A673 (cell line): ENCODE results near the gene KCNG3. TPM values are rescaled to one million over a fixed set of nuclear protein-coding genes. Genes with fewer than 3 reads are reported as not detected.
A peak's percentile ranks its signal among the peaks of the same experiment; 100 is the strongest.

Experiments
- Bru-seq: library from RNA; stranded (reverse); fragments of 400-500 nt; gene quantifications from one replicate; lab custom pipeline; 2021; lab: Mats Ljungman, UMichigan
- BruChase-seq, 2 experiments: library from RNA; stranded (reverse); fragments of 400-500 nt; gene quantifications; one replicate each; lab custom pipeline; 2021; lab: Mats Ljungman, UMichigan
- BruUV-seq: library from RNA; stranded (reverse); fragments of 400-500 nt; replicated peaks from 2 replicates; lab custom pipeline; 2021; lab: Mats Ljungman, UMichigan
- CTCF ChIA-PET: fragments of 300-600 bp; sonication (Branson Sonifier 250); formaldehyde crosslinking; loops from one replicate; lab custom pipeline; 2022; ENCODE audit warnings: antibody characterized with exemption; lab: Charles Lee
- POLR2A ChIA-PET: fragments of 300-600 bp; sonication (Branson Sonifier 250); formaldehyde crosslinking; loops from one replicate; lab custom pipeline; 2022; ENCODE audit warnings: antibody characterized with exemption; ENCODE audit not compliant: low non-redundant PET; lab: Charles Lee
- DNase-seq: peaks from one replicate; pipeline ENCODE4 v3.0.0-alpha.2; 2015; ENCODE audit warnings: low spot score
- H3K27ac ChIP-seq: fragments of 200-600 bp; sonication (generic); 2 replicates; pipeline ENCODE4 v1.5.1; 2016; ENCODE audit warnings: mixed run types, low read depth, mild to moderate bottlenecking, mixed read lengths, antibody characterized with exemption, low read length; ENCODE audit not compliant: poor library complexity, severe bottlenecking
- H3K27me3 ChIP-seq: fragments of 200-600 bp; sonication (generic); replicated peaks from 2 replicates; pipeline ENCODE4 v1.6.1; 2017; ENCODE audit warnings: mixed run types, low read depth, mild to moderate bottlenecking, mixed read lengths, antibody characterized with exemption, low read length; ENCODE audit not compliant: insufficient read depth, poor library complexity
- H3K36me3 ChIP-seq: fragments of 200-600 bp; sonication (generic); 2 replicates; pipeline ENCODE4 v1.6.1; 2016; ENCODE audit warnings: mixed run types, mild to moderate bottlenecking, mixed read lengths, antibody characterized with exemption, low read length; ENCODE audit not compliant: insufficient read depth, poor library complexity, severe bottlenecking
- H3K4me1 ChIP-seq: fragments of 200-600 bp; sonication (generic); 2 replicates; pipeline ENCODE4 v1.6.1; 2017; ENCODE audit warnings: mixed run types, mild to moderate bottlenecking, mixed read lengths, antibody characterized with exemption, low read length; ENCODE audit not compliant: insufficient read depth, poor library complexity, severe bottlenecking
- H3K4me3 ChIP-seq: fragments of 200-600 bp; sonication (generic); 2 replicates; pipeline ENCODE4 v1.5.1; 2016; ENCODE audit warnings: low read depth, mixed run types, mild to moderate bottlenecking, mixed read lengths, low read length; ENCODE audit not compliant: poor library complexity, severe bottlenecking
- H3K9me3 ChIP-seq: fragments of 200-600 bp; sonication (generic); 2 replicates; pipeline ENCODE4 v1.6.1; 2016; ENCODE audit warnings: mixed run types, low read depth, mild to moderate bottlenecking, mixed read lengths, antibody characterized with exemption, low read length; ENCODE audit not compliant: poor library complexity, severe bottlenecking
- EZH2 ChIP-seq: fragments of 200-600 bp; sonication (generic); IDR thresholded peaks from 2 replicates; pipeline ENCODE4 v1.6.1; 2017; ENCODE audit warnings: borderline replicate concordance, low read depth, mild to moderate bottlenecking, mixed read lengths, antibody characterized with exemption, low read length; ENCODE audit not compliant: poor library complexity, severe bottlenecking
- intact Hi-C: fragments of 100-400 bp; cut with micrococcal nuclease; formaldehyde crosslinking; loops from one replicate; pipeline ENCODE4 v1.10.0; 2022; ENCODE audit not compliant: unreplicated experiment
- long read RNA-seq: library from polyadenylated mRNA; stranded (forward); transcript quantifications from one replicate; pipeline ENCODE4 v2.0.0, GENCODE V29; 2022
- total RNA-seq: library from RNA; stranded (reverse); gene quantifications from 2 replicates; pipeline ENCODE4 v1.2.3, GENCODE V29; 2021
- TF ChIP-seq, protein P1 (sequence below): fragments of 300-800, 200-600 bp; sonication (generic); conservative IDR thresholded peaks from 2 replicates; pipeline ENCODE4 v1.5.1; 2017; ENCODE audit warnings: low read depth, mild to moderate bottlenecking, antibody characterized with exemption, low read length, moderate library complexity, mixed read lengths

KCNG3 gene, protein sequence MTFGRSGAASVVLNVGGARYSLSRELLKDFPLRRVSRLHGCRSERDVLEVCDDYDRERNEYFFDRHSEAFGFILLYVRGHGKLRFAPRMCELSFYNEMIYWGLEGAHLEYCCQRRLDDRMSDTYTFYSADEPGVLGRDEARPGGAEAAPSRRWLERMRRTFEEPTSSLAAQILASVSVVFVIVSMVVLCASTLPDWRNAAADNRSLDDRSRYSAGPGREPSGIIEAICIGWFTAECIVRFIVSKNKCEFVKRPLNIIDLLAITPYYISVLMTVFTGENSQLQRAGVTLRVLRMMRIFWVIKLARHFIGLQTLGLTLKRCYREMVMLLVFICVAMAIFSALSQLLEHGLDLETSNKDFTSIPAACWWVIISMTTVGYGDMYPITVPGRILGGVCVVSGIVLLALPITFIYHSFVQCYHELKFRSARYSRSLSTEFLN
- total RNA-seq = 1.5 and 1.7 TPM in 2 replicates
- Bru-seq, nascent RNA = percentile 51 among the genes with signal in this experiment
- BruChase-seq, experiment 1, labeled RNA remaining after a 2-hour chase = percentile 53 among the genes with signal in this experiment
- BruChase-seq, experiment 2, labeled RNA remaining after a 6-hour chase = percentile 55 among the genes with signal in this experiment
- long read RNA-seq, partial matches to known transcripts = 0 of 1 reads
- long read RNA-seq, other reads (novel, unspliced or antisense) = 1 of 1 reads

DNA sequence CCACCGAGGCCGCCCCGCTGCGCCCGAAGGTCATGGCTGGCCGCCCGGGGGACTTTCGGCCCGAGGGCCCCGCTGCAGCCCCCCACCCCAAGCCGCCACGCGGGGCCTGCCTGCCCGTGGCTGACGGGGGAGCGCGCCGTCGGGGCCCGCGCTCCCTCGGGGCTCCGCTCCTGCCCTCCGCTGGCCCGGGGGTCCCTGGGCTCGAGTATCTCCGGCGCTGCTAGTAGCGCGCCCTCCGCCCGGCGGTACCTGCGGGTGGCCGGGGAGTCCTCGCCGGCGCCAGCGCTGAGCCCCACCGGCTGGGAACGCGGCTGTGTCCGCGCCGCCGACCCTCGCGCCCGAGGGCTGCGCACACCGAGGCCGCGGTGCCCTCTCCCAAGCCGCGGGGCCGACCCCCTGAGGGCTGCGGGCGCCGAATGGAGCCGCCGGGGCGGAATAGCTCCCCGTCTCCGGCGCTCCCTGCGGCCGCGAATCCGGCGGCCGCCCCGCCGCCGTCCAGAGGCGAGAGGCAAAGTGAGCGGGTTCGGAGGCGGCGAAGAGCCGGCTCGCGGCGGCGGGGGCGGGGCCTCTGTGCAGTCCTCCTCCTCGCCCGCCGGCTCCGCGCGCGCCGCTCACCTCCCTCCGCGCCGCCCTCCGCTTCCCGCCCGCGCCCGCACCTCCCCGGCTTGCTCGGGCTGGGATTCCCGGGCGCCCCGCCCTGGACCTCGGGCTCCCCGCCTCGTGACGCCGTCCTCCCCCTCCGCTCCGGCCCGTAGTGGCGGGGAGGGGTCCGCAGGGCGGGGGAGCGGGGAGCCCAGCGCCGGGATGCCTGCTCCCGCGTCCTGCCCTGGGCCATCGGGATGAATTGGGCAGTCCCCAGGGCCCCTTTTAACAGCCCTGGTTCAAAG is at the start of gene KCNG3:
Gene KCNG3 (minus strand): TSS at position 515 of the 887 bp plus-strand sequence. CDS start 481 bp downstream, at position 34.
- no TSS peak for BruUV-seq
- ChIA-PET POLR2A (no interaction called here), CTCF (no interaction called here)
- Histone ChIP-seq H3K36me3 (no peaks in the 10 kb centered on the region), H3K27ac (peak within 1 kb of the TSS; percentile 19), H3K4me3 (peak within 1 kb of the TSS; percentile 62), H3K9me3 (no peaks in the 10 kb centered on the region), H3K27me3 (no peaks in the 10 kb centered on the region), H3K4me1 (no peaks in the 10 kb centered on the region)
- peak; percentile 82 for DNase-seq
- TF ChIP-seq, protein P1, sequence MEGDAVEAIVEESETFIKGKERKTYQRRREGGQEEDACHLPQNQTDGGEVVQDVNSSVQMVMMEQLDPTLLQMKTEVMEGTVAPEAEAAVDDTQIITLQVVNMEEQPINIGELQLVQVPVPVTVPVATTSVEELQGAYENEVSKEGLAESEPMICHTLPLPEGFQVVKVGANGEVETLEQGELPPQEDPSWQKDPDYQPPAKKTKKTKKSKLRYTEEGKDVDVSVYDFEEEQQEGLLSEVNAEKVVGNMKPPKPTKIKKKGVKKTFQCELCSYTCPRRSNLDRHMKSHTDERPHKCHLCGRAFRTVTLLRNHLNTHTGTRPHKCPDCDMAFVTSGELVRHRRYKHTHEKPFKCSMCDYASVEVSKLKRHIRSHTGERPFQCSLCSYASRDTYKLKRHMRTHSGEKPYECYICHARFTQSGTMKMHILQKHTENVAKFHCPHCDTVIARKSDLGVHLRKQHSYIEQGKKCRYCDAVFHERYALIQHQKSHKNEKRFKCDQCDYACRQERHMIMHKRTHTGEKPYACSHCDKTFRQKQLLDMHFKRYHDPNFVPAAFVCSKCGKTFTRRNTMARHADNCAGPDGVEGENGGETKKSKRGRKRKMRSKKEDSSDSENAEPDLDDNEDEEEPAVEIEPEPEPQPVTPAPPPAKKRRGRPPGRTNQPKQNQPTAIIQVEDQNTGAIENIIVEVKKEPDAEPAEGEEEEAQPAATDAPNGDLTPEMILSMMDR = no peak
- no peak for TF ChIP-seq EZH2
- intact Hi-C loops = loop anchor here (10.0 kb wide), 1 partner anchor 301 kb away; the partner anchor contains the start of gene HAAO

- ChIA-PET POLR2A (no interaction called here), CTCF (no interaction called here)
- H3K4me3 ChIP-seq = no peak overlapping the region
- H3K9me3 ChIP-seq = no peaks in the 10 kb centered on the region
- no peak overlapping the region for H3K27ac ChIP-seq
- H3K4me1 ChIP-seq = peaks cover 4% of the 10 kb centered on the region
- intact Hi-C loops = no loop called here
- BruUV-seq = no TSS peak
- no peak for TF ChIP-seq EZH2
- TF ChIP-seq, protein P1 = no peak
- H3K27me3 ChIP-seq = no peaks in the 10 kb centered on the region
- no peaks in the 10 kb centered on the region for H3K36me3 ChIP-seq
- DNase-seq = no peak
Measured at GRCh38 chr2:42542871-42543270, 49.1 kb upstream of the KCNG3 start.

- ChIA-PET POLR2A (no interaction called here), CTCF (no interaction called here)
- no TSS peak for BruUV-seq
Measured at GRCh38 chr2:42537493-42537892, 43.7 kb upstream of the KCNG3 start.

More at GRCh38 chr2:42537493-42537892, 43.7 kb upstream of the KCNG3 start:
- Histone ChIP-seq H3K4me3 (no peak overlapping the region), H3K9me3 (no peaks in the 10 kb centered on the region), H3K36me3 (no peaks in the 10 kb centered on the region), H3K27ac (no peak overlapping the region), H3K4me1 (no peaks in the 10 kb centered on the region), H3K27me3 (no peaks in the 10 kb centered on the region)
- DNase-seq = no peak
- TF ChIP-seq EZH2 = no peak
- TF ChIP-seq, protein P1 = no peak
- intact Hi-C loops = no loop called here
